Measurements from ENCODE around the gene TRMT2A.

GRCh38 chr22:20076627-20077172 lies 40.3 kb downstream of the TRMT2A start:
- TF ChIP-seq CTCF (IDR thresholded peaks at IDR 0.05; ENCODE audit: low read length) (no peak), EZH2 (optimal IDR thresholded peaks at IDR 0.05; ENCODE audit: low read depth, low read length) (no peak), EZH2phosphoT487 (IDR thresholded peaks at IDR 0.05; ENCODE audit: low read length) (no peak)
